WERI-Rb-1 (cell line): ENCODE data around the gene SURF1.

ENCODE experiments used
- DNase-seq: peaks from one replicate; pipeline ENCODE4 v3.0.0-alpha.2; 2020
- H3K27ac ChIP-seq: fragments of 250-450 bp; sonication (Bioruptor Pico); 2 replicates; pipeline ENCODE4 v1.5.1; 2020; ENCODE audit warnings: mild to moderate bottlenecking, moderate library complexity
- H3K27me3 ChIP-seq: fragments of 250-450 bp; sonication (Bioruptor Pico); 2 replicates; pipeline ENCODE4 v1.5.1; 2021; ENCODE audit warnings: mild to moderate bottlenecking, low read depth, moderate library complexity; ENCODE audit not compliant: insufficient read depth, severe bottlenecking
- H3K36me3 ChIP-seq: fragments of 250-450 bp; sonication (Bioruptor Pico); 2 replicates; pipeline ENCODE4 v1.5.1; 2020; ENCODE audit warnings: mild to moderate bottlenecking, moderate library complexity
- H3K4me3 ChIP-seq: 2 replicates; pipeline ENCODE4 v1.5.1; 2011; ENCODE audit warnings: low read depth, mild to moderate bottlenecking, control low read depth, low read length
- H3K9me3 ChIP-seq: fragments of 250-450 bp; sonication (Bioruptor Pico); 2 replicates; pipeline ENCODE4 v1.5.1; 2021; ENCODE audit warnings: mild to moderate bottlenecking, moderate library complexity; ENCODE audit not compliant: severe bottlenecking
- CTCF ChIP-seq: IDR thresholded peaks from 2 replicates; pipeline ENCODE4 v1.5.1; 2011; ENCODE audit warnings: low read depth, mild to moderate bottlenecking, control low read depth, inconsistent platforms, low read length

SURF1 gene

GRCh38 chr9:133306242-133307204 is 49.8 kb downstream of the SURF1 start:
- no peaks in the 10 kb centered on the region for H3K27me3 ChIP-seq
- no peak for DNase-seq
- no peaks in the 10 kb centered on the region for H3K36me3 ChIP-seq

GRCh38 chr9:133305731-133306130 is 50.6 kb downstream of the SURF1 start:
- H3K9me3 ChIP-seq: no peaks in the 10 kb centered on the region
- DNase-seq: no peak
- no peaks in the 10 kb centered on the region for H3K36me3 ChIP-seq

More at GRCh38 chr9:133306242-133307204, 49.8 kb downstream of the SURF1 start:
- Histone ChIP-seq H3K9me3 (no peaks in the 10 kb centered on the region), H3K4me3 (no peak overlapping the region), H3K27ac (no peak overlapping the region)
- TF ChIP-seq CTCF: no peak

GRCh38 chr9:133304477-133305377 is 51.6 kb downstream of the SURF1 start:
- H3K4me3 ChIP-seq: no peak overlapping the region
- no peak overlapping the region for H3K27ac ChIP-seq
- no peaks in the 10 kb centered on the region for H3K9me3 ChIP-seq
- DNase-seq: no peak
- no peaks in the 10 kb centered on the region for H3K27me3 ChIP-seq
- H3K36me3 ChIP-seq: no peaks in the 10 kb centered on the region
- no peak for TF ChIP-seq CTCF

More at GRCh38 chr9:133305731-133306130, 50.6 kb downstream of the SURF1 start:
- no peak for TF ChIP-seq CTCF
- Histone ChIP-seq H3K27me3 (no peaks in the 10 kb centered on the region), H3K4me3 (no peak overlapping the region), H3K27ac (no peak overlapping the region)

GRCh38 chr9:133304158-133304470 is 52.2 kb downstream of the SURF1 start:
- Histone ChIP-seq H3K27me3 (no peaks in the 10 kb centered on the region), H3K36me3 (no peaks in the 10 kb centered on the region), H3K9me3 (no peaks in the 10 kb centered on the region), H3K4me3 (no peak overlapping the region), H3K27ac (no peak overlapping the region)
- DNase-seq: no peak
- no peak for TF ChIP-seq CTCF

GRCh38 chr9:133303266-133304157 is 52.8 kb downstream of the SURF1 start:
- Histone ChIP-seq H3K27ac (no peak overlapping the region), H3K36me3 (no peaks in the 10 kb centered on the region), H3K4me3 (no peak overlapping the region), H3K9me3 (no peaks in the 10 kb centered on the region), H3K27me3 (no peaks in the 10 kb centered on the region)
- peak; percentile 25; the same call in 1 of the 2 replicates for TF ChIP-seq CTCF
- no peak for DNase-seq
